ENCODE measurements around the gene NPRL2. TPM values are rescaled to one million over a fixed set of nuclear protein-coding genes. Genes with fewer than 3 reads are reported as not detected.
A peak's percentile ranks its signal among the peaks of the same experiment; 100 is the strongest.

Gene NPRL2
- total and polyA plus RNA-seq, 3 experiments from 2014 or later = 44.6 to 59.5 (median 48.0) TPM

DNA sequence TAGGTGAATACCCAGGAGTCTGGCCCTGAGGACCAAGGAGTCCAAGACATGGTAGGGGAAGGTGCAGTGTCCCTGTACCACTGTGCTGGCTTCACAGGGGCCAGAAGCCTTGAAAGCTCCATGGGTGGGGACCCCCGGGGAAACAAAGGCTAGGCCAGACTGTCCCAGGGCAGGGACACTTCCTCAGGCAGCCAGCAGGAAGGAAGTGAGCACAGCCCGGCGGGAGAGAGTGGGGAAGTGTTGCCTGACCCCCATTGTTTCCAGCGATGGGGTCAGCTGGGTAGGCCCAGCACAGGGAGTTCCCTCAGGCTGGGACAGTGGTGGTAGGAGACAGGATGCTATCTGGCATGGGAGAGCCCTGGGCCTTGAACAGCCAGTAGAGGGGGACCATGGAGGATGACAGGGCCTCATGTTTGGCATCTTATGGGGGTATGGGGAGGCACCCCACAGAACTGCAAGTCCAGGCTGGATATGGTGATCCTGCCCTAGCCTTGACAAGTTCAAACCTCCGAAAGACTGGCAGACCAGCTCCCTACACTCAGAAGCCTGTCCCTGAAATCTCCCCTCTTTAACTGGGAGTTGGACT, 26.9 kb downstream of the NPRL2 start:
- H3K36me3 ChIP-seq (ENCODE audit: insufficient read depth, low read length) = peaks cover 4% of the 10 kb centered on the region
- no peaks in the 10 kb centered on the region for H3K9me3 Mint-ChIP-seq
- H3K27me3 ChIP-seq (ENCODE audit: insufficient read depth, low read length, poor library complexity, severe bottlenecking) = no peaks in the 10 kb centered on the region
- no peak overlapping the region for H3K27ac ChIP-seq (ENCODE audit: low read depth, low read length)
- peak overlapping the region in 1 of 7 donors; percentile 81 for H3K4me3 Mint-ChIP-seq
- H3K36me3 Mint-ChIP-seq = peaks cover 0 to 27% (median 0%) of the 10 kb centered on the region in 3 donors
- peaks cover 34% of the 10 kb centered on the region for H3K4me1 ChIP-seq (ENCODE audit: insufficient read depth, low read length)
- peaks cover 0 to 1% of the 10 kb centered on the region in 2 donors for H3K27me3 Mint-ChIP-seq
- ChIA-PET POLR2A (interaction anchor here (0.6 to 2.0 kb wide), 2 partner anchors 14 to 35 kb away, joined by 3 to 6 read pairs; no protein-coding TSS in a partner anchor), CTCF (interaction anchor here (0.8 to 3.3 kb wide), 16 partner anchors 9 to 129 kb away, joined by 3 to 22 read pairs (median 4); partner anchors contain the start of genes HYAL3 and NAA80)
- DNase-seq = no peak
- peak overlapping the region in 5 of 8 donors; percentile 38 to 84 (median 71) for H3K27ac Mint-ChIP-seq
- H3K4me1 Mint-ChIP-seq = peaks cover 35 to 58% (median 43%) of the 10 kb centered on the region in 3 donors
- no peak overlapping the region for H3K4me3 ChIP-seq (ENCODE audit: low read length)
- no peaks in the 10 kb centered on the region for H3K9me3 ChIP-seq (ENCODE audit: low read length)

DNA sequence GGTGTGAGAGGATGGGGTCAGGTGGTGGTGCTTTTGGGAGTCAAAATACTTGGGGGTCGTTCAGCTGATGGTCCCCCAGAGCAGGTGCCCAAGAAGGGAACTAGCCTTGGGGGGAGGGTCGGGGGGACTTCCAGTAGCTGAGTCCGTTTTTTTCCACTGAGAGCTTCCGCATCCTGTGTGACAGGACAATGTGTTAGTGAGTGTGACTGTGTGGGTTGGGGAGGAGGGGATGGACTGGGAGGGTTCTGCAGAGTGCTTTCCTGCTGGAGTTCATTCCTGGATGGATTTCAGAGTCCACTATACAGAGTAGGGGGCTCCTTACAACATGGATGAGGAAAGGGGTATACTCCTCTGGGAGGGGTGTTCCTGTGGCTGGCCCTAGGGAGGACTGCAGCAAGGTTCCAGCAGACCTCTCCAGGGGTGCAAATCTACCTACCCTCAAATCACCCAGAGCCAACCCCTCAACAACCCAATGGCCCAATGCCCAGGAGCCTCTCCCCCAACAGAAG, 27.4 kb downstream of the NPRL2 start:
- Histone ChIP-seq H3K27me3 (ENCODE audit: insufficient read depth, low read length, poor library complexity, severe bottlenecking) (no peaks in the 10 kb centered on the region), H3K27ac (ENCODE audit: low read depth, low read length) (no peak overlapping the region), H3K4me3 (ENCODE audit: low read length) (no peak overlapping the region), H3K36me3 (ENCODE audit: insufficient read depth, low read length) (peaks cover 4% of the 10 kb centered on the region), H3K4me1 (ENCODE audit: insufficient read depth, low read length) (peaks cover 29% of the 10 kb centered on the region), H3K9me3 (ENCODE audit: low read length) (no peaks in the 10 kb centered on the region)
- H3K4me3 Mint-ChIP-seq = peak overlapping the region in 6 of 7 donors; percentile 8 to 81 (median 46)
- ChIA-PET CTCF (interaction anchor here (1.1 to 2.0 kb wide), 6 partner anchors 9 to 128 kb away, joined by 3 to 9 read pairs (median 6); partner anchors contain the start of genes HYAL3 and NAA80), POLR2A (interaction anchor here (2.0 kb wide), 1 partner anchor 14 kb away, joined by 6 read pairs; no protein-coding TSS in a partner anchor)
- no peaks in the 10 kb centered on the region for H3K9me3 Mint-ChIP-seq
- H3K27me3 Mint-ChIP-seq = peaks cover 0 to 1% of the 10 kb centered on the region in 2 donors
- H3K36me3 Mint-ChIP-seq = peaks cover 0 to 24% (median 0%) of the 10 kb centered on the region in 3 donors
- no peak for DNase-seq
- peaks cover 34 to 58% (median 43%) of the 10 kb centered on the region in 3 donors for H3K4me1 Mint-ChIP-seq
- H3K27ac Mint-ChIP-seq = peak overlapping the region in 6 of 8 donors; percentile 43 to 84 (median 70)

DNA sequence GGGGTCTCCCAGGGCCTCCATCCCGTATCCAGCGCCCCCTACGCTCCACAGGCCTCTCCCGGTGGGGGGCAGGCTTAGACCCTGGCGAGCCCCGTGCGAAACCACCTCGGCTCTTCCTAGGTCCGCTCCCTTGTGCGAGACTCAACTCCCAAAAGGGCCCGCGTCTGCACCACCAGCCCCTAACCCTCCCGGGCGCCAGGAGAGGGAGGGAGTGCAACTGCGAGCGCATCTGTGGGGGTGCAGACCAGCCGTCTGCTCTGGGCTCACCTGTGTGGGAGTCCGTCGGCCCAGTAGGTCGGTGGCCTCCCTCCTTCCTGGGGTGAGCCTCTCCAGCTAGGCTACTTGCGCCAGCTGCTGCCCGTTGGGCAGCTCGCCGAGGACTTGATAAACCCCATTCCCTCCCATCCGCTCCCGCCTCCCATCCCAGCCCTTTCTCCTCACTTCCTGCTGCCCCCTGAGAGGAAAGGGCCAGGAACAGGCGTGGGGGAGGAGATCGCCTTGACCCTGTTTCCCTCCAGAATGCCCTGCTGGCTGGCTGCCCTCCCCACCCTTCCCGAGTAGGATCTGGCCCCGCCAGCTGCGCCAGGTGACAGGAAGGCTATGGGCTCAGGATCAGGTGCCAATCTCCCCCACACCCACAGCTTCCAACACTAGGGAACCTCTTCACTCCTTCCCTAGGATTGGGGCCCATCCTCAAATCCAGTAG, 28.0 kb downstream of the NPRL2 start, which contains the start of gene HYAL2:
Gene HYAL2, minus strand, starts transcription at position 360 of the 706 bp plus-strand sequence. CDS start 2,256 bp downstream, outside the sequence.
- Histone ChIP-seq H3K9me3 (ENCODE audit: low read length) (no peaks in the 10 kb centered on the region), H3K27ac (ENCODE audit: low read depth, low read length) (peak within 1 kb of the TSS; percentile 88), H3K36me3 (ENCODE audit: insufficient read depth, low read length) (peaks cover 4% of the 10 kb centered on the region), H3K4me1 (ENCODE audit: insufficient read depth, low read length) (peaks cover 28% of the 10 kb centered on the region), H3K4me3 (ENCODE audit: low read length) (peak within 1 kb of the TSS; percentile 91), H3K27me3 (ENCODE audit: insufficient read depth, low read length, poor library complexity, severe bottlenecking) (no peaks in the 10 kb centered on the region)
- ChIA-PET CTCF (interaction anchor here (1.4 to 2.0 kb wide), 7 partner anchors 10 to 76 kb away, joined by 3 to 9 read pairs (median 5); partner anchors contain the start of genes CYB561D2, HYAL3, NAA80 and NPRL2), POLR2A (interaction anchor here (1.4 to 2.0 kb wide), 3 partner anchors 15 to 28 kb away, joined by 4 to 6 read pairs (median 4); partner anchors contain the start of genes CYB561D2, HYAL3, NAA80 and NPRL2)
- Mint-ChIP-seq H3K27me3 (peaks cover 0 to 1% of the 10 kb centered on the region in 2 donors), H3K36me3 (peaks cover 0 to 21% (median 0%) of the 10 kb centered on the region in 3 donors), H3K4me3 (peak within 1 kb of the TSS; percentile 80 to 93 (median 87)), H3K9me3 (no peaks in the 10 kb centered on the region), H3K4me1 (peaks cover 33 to 59% (median 44%) of the 10 kb centered on the region in 3 donors), H3K27ac (peak within 1 kb of the TSS; percentile 78 to 98 (median 90))
- DNase-seq = no peak

DNA sequence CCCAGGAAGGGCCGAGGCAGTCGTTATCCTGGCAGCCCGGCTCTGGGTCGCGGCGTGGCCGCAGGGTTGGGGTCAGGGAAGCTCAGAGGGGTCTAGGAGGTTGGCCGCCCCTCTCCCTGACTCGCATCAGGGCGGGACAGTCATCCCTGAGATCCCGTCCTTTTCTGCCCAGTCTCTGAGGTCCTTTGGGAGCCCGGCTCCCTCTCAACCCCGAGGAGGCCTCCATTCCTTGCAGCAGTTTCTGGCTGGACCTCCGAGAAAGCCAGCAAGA, 28.5 kb downstream of the NPRL2 start:
- Mint-ChIP-seq H3K27me3 (peaks cover 0 to 1% of the 10 kb centered on the region in 2 donors), H3K27ac (peak overlapping the region in 1 of 8 donors; percentile 23), H3K9me3 (no peaks in the 10 kb centered on the region), H3K36me3 (peaks cover 0 to 21% (median 0%) of the 10 kb centered on the region in 3 donors), H3K4me3 (peak overlapping the region in 6 of 7 donors; percentile 80 to 93 (median 86)), H3K4me1 (peaks cover 35 to 59% (median 44%) of the 10 kb centered on the region in 3 donors)
- Histone ChIP-seq H3K4me1 (ENCODE audit: insufficient read depth, low read length) (peaks cover 28% of the 10 kb centered on the region), H3K27me3 (ENCODE audit: insufficient read depth, low read length, poor library complexity, severe bottlenecking) (no peaks in the 10 kb centered on the region), H3K27ac (ENCODE audit: low read depth, low read length) (peak overlapping the region; percentile 88), H3K36me3 (ENCODE audit: insufficient read depth, low read length) (peaks cover 4% of the 10 kb centered on the region), H3K9me3 (ENCODE audit: low read length) (no peaks in the 10 kb centered on the region), H3K4me3 (ENCODE audit: low read length) (peak overlapping the region; percentile 91)
- ChIA-PET POLR2A (interaction anchor here (1.4 to 2.3 kb wide), 3 partner anchors 15 to 29 kb away, joined by 4 to 9 read pairs (median 4); partner anchors contain the start of genes CYB561D2, HYAL3, NAA80 and NPRL2), CTCF (interaction anchor here (1.4 to 2.0 kb wide), 6 partner anchors 10 to 28 kb away, joined by 3 to 9 read pairs (median 5); partner anchors contain the start of genes CYB561D2, HYAL3, NAA80 and NPRL2)
- no peak for DNase-seq

- peak overlapping the region; percentile 88 for H3K27ac ChIP-seq (ENCODE audit: low read depth, low read length)
- ChIA-PET CTCF (interaction anchor here (1.4 to 2.0 kb wide), 6 partner anchors 11 to 29 kb away, joined by 3 to 9 read pairs (median 5); partner anchors contain the start of genes CYB561D2, HYAL3, NAA80 and NPRL2), POLR2A (interaction anchor here (0.5 to 2.3 kb wide), 4 partner anchors 15 to 76 kb away, joined by 4 to 9 read pairs (median 4); partner anchors contain the start of genes CYB561D2, HYAL3, NAA80 and NPRL2)
- H3K4me3 ChIP-seq (ENCODE audit: low read length) = peak overlapping the region; percentile 91
- H3K36me3 ChIP-seq (ENCODE audit: insufficient read depth, low read length) = peaks cover 4% of the 10 kb centered on the region
- Mint-ChIP-seq H3K4me1 (peaks cover 36 to 60% (median 44%) of the 10 kb centered on the region in 3 donors), H3K27me3 (peaks cover 0 to 3% of the 10 kb centered on the region in 2 donors), H3K36me3 (peaks cover 0 to 19% (median 0%) of the 10 kb centered on the region in 3 donors), H3K4me3 (peak overlapping the region; percentile 80 to 93 (median 87)), H3K9me3 (no peaks in the 10 kb centered on the region), H3K27ac (peak overlapping the region in 7 of 8 donors; percentile 78 to 98 (median 91))
- no peaks in the 10 kb centered on the region for H3K9me3 ChIP-seq (ENCODE audit: low read length)
- no peaks in the 10 kb centered on the region for H3K27me3 ChIP-seq (ENCODE audit: insufficient read depth, low read length, poor library complexity, severe bottlenecking)
- H3K4me1 ChIP-seq (ENCODE audit: insufficient read depth, low read length) = peaks cover 29% of the 10 kb centered on the region
- DNase-seq = peak; percentile 70 to 84 (median 76)
Observed at GRCh38 chr3:50321336-50322114, 29.1 kb downstream of the NPRL2 start.

GRCh38 chr3:50320853-50321335, 29.7 kb downstream of the NPRL2 start:
- H3K4me1 Mint-ChIP-seq = peaks cover 37 to 62% (median 48%) of the 10 kb centered on the region in 3 donors
- no peaks in the 10 kb centered on the region for H3K9me3 ChIP-seq (ENCODE audit: low read length)
- H3K27ac Mint-ChIP-seq = peak overlapping the region; percentile 73 to 93 (median 87)
- H3K4me1 ChIP-seq (ENCODE audit: insufficient read depth, low read length) = peaks cover 35% of the 10 kb centered on the region
- no peaks in the 10 kb centered on the region for H3K27me3 ChIP-seq (ENCODE audit: insufficient read depth, low read length, poor library complexity, severe bottlenecking)
- H3K4me3 ChIP-seq (ENCODE audit: low read length) = peak overlapping the region; percentile 91
- peaks cover 0 to 3% of the 10 kb centered on the region in 2 donors for H3K27me3 Mint-ChIP-seq
- H3K36me3 Mint-ChIP-seq = peaks cover 0 to 14% (median 2%) of the 10 kb centered on the region in 3 donors
- POLR2A ChIA-PET = interaction anchor here (0.5 to 2.3 kb wide), 6 partner anchors 15 to 76 kb away, joined by 3 to 12 read pairs (median 4); partner anchors contain the start of genes CYB561D2, HYAL3, NAA80 and NPRL2
- DNase-seq = peak in 4 of 5 donors; percentile 46 to 72 (median 54)
- peak overlapping the region; percentile 88 for H3K27ac ChIP-seq (ENCODE audit: low read depth, low read length)
- H3K4me3 Mint-ChIP-seq = peak overlapping the region; percentile 85 to 94 (median 92)
- no peaks in the 10 kb centered on the region for H3K9me3 Mint-ChIP-seq
- peaks cover 2% of the 10 kb centered on the region for H3K36me3 ChIP-seq (ENCODE audit: insufficient read depth, low read length)
- CTCF ChIA-PET = interaction anchor here (1.0 to 2.0 kb wide), 7 partner anchors 16 to 74 kb away, joined by 3 to 9 read pairs (median 4); partner anchors contain the start of genes CYB561D2, HYAL3, NAA80 and NPRL2
